GM12878 (cell line): Measurements from ENCODE around the gene HOXB6. TPM values are rescaled to one million over a fixed set of nuclear protein-coding genes. Genes with fewer than 3 reads are reported as not detected.

ENCODE experiments used
- ATAC-seq: fragments of 200-7000 bp; cut with Tn5 transposase; 3 replicates; pipeline ENCODE4 v1.9.1; 2020; ENCODE audit warnings: mild to moderate bottlenecking, moderate library complexity
- BruUV-seq: library from RNA; stranded (reverse); fragments of 400-500 nt; replicated peaks from 2 replicates; lab custom pipeline; 2021; lab: Mats Ljungman, UMichigan
- CTCF ChIA-PET: fragments of 300-600 bp; sonication (Branson Sonifier 250); formaldehyde crosslinking; extraction: SDS; loops from one replicate; lab custom pipeline; 2021; ENCODE audit warnings: inconsistent platforms; lab: Yijun Ruan, JAX
- POLR2A ChIA-PET: fragments of 350-600 bp; formaldehyde crosslinking; extraction: SDS; loops from one replicate; lab custom pipeline; 2021; ENCODE audit warnings: inconsistent platforms; lab: Charles Lee
- RAD21 ChIA-PET: fragments of 300-600 bp; sonication (Branson Sonifier 250); formaldehyde crosslinking; loops from one replicate; lab custom pipeline; 2023; ENCODE audit warnings: antibody characterized with exemption; ENCODE audit not compliant: unreplicated experiment; lab: Charles Lee
- SMC1A ChIA-PET: fragments of 300-600 bp; sonication (Branson Sonifier 250); formaldehyde crosslinking; loops from one replicate; lab custom pipeline; 2023; ENCODE audit not compliant: unreplicated experiment, uncharacterized antibody; lab: Charles Lee
- DNase-seq: peaks from one replicate; pipeline ENCODE4 v3.0.0-alpha.2; 2011; ENCODE audit warnings: low read depth, low spot score
- FAIRE-seq: peaks from 3 replicates; lab custom pipeline; 2011; peaks lifted over from hg19 to GRCh38; lab: Jason Lieb, UNC
- H2AFZ ChIP-seq: 2 replicates; pipeline ENCODE4 v1.6.0; 2011; ENCODE audit warnings: low read depth, low read length, control low read depth; ENCODE audit not compliant: control insufficient read depth
- H3K27ac ChIP-seq: 2 replicates; pipeline ENCODE4 v1.5.1; 2011; ENCODE audit warnings: control low read depth; ENCODE audit not compliant: control insufficient read depth, insufficient read depth
- H3K27me3 ChIP-seq, 2 experiments: replicated peaks in 1 of 2; 2 replicates each; pipeline versions ENCODE4 v1.6.0 to v1.6.1; 2011; ENCODE audit warnings: low read length in 1 of 2; ENCODE audit not compliant: control insufficient read depth in 2 of 2, insufficient read depth in 2 of 2
- H3K36me3 ChIP-seq, 2 experiments: 2 replicates each; pipeline ENCODE4 v1.5.1; 2011; ENCODE audit warnings: low read length in 1 of 2; ENCODE audit not compliant: control insufficient read depth in 2 of 2, insufficient read depth in 2 of 2
- H3K4me1 ChIP-seq: 2 replicates; pipeline ENCODE4 v1.6.1; 2011; ENCODE audit warnings: mild to moderate bottlenecking, low read length, moderate library complexity, mixed read lengths; ENCODE audit not compliant: control insufficient read depth, insufficient read depth
- H3K4me2 ChIP-seq: 2 replicates; pipeline ENCODE4 v1.6.0; 2011; ENCODE audit warnings: control low read depth; ENCODE audit not compliant: control insufficient read depth, insufficient read depth
- H3K4me3 ChIP-seq: fragments of 200-600 bp; sonication (generic); 2 replicates; pipeline ENCODE4 v1.5.1; 2016
- H3K79me2 ChIP-seq: 2 replicates; pipeline ENCODE4 v1.6.0; 2011; ENCODE audit warnings: low read length; ENCODE audit not compliant: control insufficient read depth, insufficient read depth
- H3K9ac ChIP-seq: 2 replicates; pipeline ENCODE4 v1.8.0; 2011; ENCODE audit warnings: low read length, control low read depth, mixed read lengths; ENCODE audit not compliant: control insufficient read depth, insufficient read depth
- H3K9me3 ChIP-seq: replicated peaks from 3 replicates; pipeline ENCODE4 v1.5.1; 2011; ENCODE audit warnings: mild to moderate bottlenecking, low read length; ENCODE audit not compliant: control insufficient read depth, insufficient read depth
- H4K20me1 ChIP-seq: 2 replicates; pipeline ENCODE4 v1.6.0; 2011; ENCODE audit not compliant: control insufficient read depth, insufficient read depth
- CBFB ChIP-seq: IDR thresholded peaks from 2 replicates; pipeline ENCODE4 v1.6.1; 2016; ENCODE audit warnings: antibody characterized with exemption, low read depth
- EZH2 ChIP-seq: IDR thresholded peaks from 2 replicates; pipeline ENCODE4 v1.6.1; 2012; ENCODE audit warnings: low read depth, mild to moderate bottlenecking, control low read depth, inconsistent platforms, low read length, borderline replicate concordance; ENCODE audit not compliant: control insufficient read depth
- GATAD2B ChIP-seq: fragments of 450-650 bp; conservative IDR thresholded peaks from 2 replicates; pipeline ENCODE4 v1.6.1; 2017; ENCODE audit warnings: low read depth, mild to moderate bottlenecking, moderate library complexity
- POLR2A ChIP-seq: IDR thresholded peaks from 2 replicates; pipeline ENCODE4 v1.6.1; 2011; ENCODE audit warnings: low read depth, mild to moderate bottlenecking, low read length
- RAD51 ChIP-seq: fragments of 450-650 bp; IDR thresholded peaks from 2 replicates; pipeline ENCODE4 v1.6.1; 2016; ENCODE audit warnings: moderate library complexity, mild to moderate bottlenecking, inconsistent platforms
- RBBP5 ChIP-seq: fragments of 200-600 bp; sonication (generic); conservative IDR thresholded peaks from 2 replicates; pipeline ENCODE4 v1.6.1; 2016
- RFX5 ChIP-seq: IDR thresholded peaks from 2 replicates; pipeline ENCODE4 v1.6.1; 2011; ENCODE audit warnings: low read depth, low read length, improper control_type of control experiment
- SMAD1 ChIP-seq: fragments of 450-650 bp; IDR thresholded peaks from 2 replicates; pipeline ENCODE4 v1.6.1; 2018; ENCODE audit warnings: mild to moderate bottlenecking, low read depth; ENCODE audit not compliant: partially characterized antibody
- ZNF687 ChIP-seq: fragments of 450-650 bp; IDR thresholded peaks from 2 replicates; pipeline ENCODE4 v1.6.1; 2017; ENCODE audit warnings: mild to moderate bottlenecking, moderate library complexity
- WGBS: methylation state at CpG from one replicate; pipeline ENCODE4 v1.1.6; 2016; ENCODE audit warnings: low lambda C conversion rate; ENCODE audit not compliant: insufficient replicate concordance, insufficient coverage; ENCODE audit errors: missing lambda C conversion rate; 5-methylcytosine and 5-hydroxymethylcytosine counted together
- in situ Hi-C: fragments of 300-500 bp; cut with MboI; formaldehyde crosslinking; loops from 9 replicates; pipeline ENCODE4 v1.14.3; 2018; ENCODE audit warnings: mixed read lengths
- intact Hi-C: fragments of 100-400 bp; cut with micrococcal nuclease; formaldehyde crosslinking; loops from one replicate; pipeline ENCODE4 v1.14.2; 2022; ENCODE audit not compliant: unreplicated experiment
- polyA plus RNA-seq, 11 experiments: library from polyadenylated mRNA; depleted of rRNA in 4 of 11; unstranded in 6 of 11; stranded (reverse) in 5 of 11; fragments of >200 nt; fragmentation: Nextera tagmentation in 4 of 11; fragmentation: Illumina TruSeq in 1 of 11; extraction: Ambion mirVana in 4 of 11; extraction: Trizol in 1 of 11; gene quantifications; 1 replicate in 1 of 11; 2 replicates in 10 of 11; pipeline versions ENCODE4 v1.2.1 to v1.2.3, GENCODE V29; 2011 to 2016; ENCODE audit warnings: inconsistent platforms in 2 of 11, missing spikeins in 2 of 11, low read depth in 1 of 11
- total RNA-seq, 4 experiments: library from RNA; depleted of rRNA in 3 of 4; stranded (reverse); fragments of >200 nt in 3 of 4; fragmentation: Illumina TruSeq in 1 of 4; extraction: Trizol in 1 of 4; gene quantifications; 2 replicates each; pipeline versions ENCODE4 v1.2.1 to v1.2.3, GENCODE V29; 2013 to 2021
- TF ChIP-seq, protein P1 (sequence below): IDR thresholded peaks from 2 replicates; pipeline ENCODE4 v1.6.1; 2012; ENCODE audit warnings: low read depth, low read length, improper control_type of control experiment
- TF ChIP-seq, protein P2 (sequence below): IDR thresholded peaks from 2 replicates; pipeline ENCODE4 v1.6.1; 2012; ENCODE audit warnings: improper control_type of control experiment, low read depth, low read length; ENCODE audit not compliant: insufficient replicate concordance

Gene HOXB6
- total and polyA plus RNA-seq, 10 of the 15 experiments (the other 5 are each of a cell fraction or from before 2014, with no cell fraction given): 0.04 to 0.51 (median 0.09) TPM; not detected in 2

- FAIRE-seq: no peak
- Histone ChIP-seq H2AFZ (no peak overlapping the region), H3K4me1 (no peaks in the 10 kb centered on the region), H4K20me1 (no peaks in the 10 kb centered on the region), H3K79me2 (no peaks in the 10 kb centered on the region), H3K9me3 (no peaks in the 10 kb centered on the region), H3K36me3 (no peaks in the 10 kb centered on the region; a peak in 1 of 4 replicates), H3K4me2 (no peak overlapping the region), H3K27ac (no peak overlapping the region), H3K4me3 (no peak overlapping the region), H3K27me3 (peaks cover 35 to 51% of the 10 kb centered on the region in 2 experiments), H3K9ac (no peak overlapping the region)
- intact Hi-C loops (no loop called here), in situ Hi-C loops (loop anchor here (10.0 kb wide), 1 partner anchor 779 kb away; the partner anchor contains the start of gene SCRN2)
- ChIA-PET CTCF (interaction anchor here (0.8 to 3.7 kb wide), 5 partner anchors 9 to 543 kb away, joined by 3 to 15 read pairs (median 5); no protein-coding TSS in a partner anchor), RAD21 (interaction anchor here (1.0 to 1.6 kb wide), 2 partner anchors 14 to 512 kb away, joined by 3 to 4 read pairs; no protein-coding TSS in a partner anchor), SMC1A (no interaction called here), POLR2A (interaction anchor here (1.8 kb wide), 1 partner anchor 14 kb away, joined by 5 read pairs; no protein-coding TSS in a partner anchor)
- no TSS peak for BruUV-seq
- ATAC-seq: no peak
- no peak for DNase-seq
- TF ChIP-seq SMAD1: no peak
- no peak for TF ChIP-seq RAD51
- no peak for TF ChIP-seq ZNF687
- no peak for TF ChIP-seq POLR2A
- TF ChIP-seq RBBP5: no peak
- TF ChIP-seq, protein P1, sequence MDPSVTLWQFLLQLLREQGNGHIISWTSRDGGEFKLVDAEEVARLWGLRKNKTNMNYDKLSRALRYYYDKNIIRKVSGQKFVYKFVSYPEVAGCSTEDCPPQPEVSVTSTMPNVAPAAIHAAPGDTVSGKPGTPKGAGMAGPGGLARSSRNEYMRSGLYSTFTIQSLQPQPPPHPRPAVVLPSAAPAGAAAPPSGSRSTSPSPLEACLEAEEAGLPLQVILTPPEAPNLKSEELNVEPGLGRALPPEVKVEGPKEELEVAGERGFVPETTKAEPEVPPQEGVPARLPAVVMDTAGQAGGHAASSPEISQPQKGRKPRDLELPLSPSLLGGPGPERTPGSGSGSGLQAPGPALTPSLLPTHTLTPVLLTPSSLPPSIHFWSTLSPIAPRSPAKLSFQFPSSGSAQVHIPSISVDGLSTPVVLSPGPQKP: no peak
- TF ChIP-seq CBFB: no peak
- TF ChIP-seq, protein P2, sequence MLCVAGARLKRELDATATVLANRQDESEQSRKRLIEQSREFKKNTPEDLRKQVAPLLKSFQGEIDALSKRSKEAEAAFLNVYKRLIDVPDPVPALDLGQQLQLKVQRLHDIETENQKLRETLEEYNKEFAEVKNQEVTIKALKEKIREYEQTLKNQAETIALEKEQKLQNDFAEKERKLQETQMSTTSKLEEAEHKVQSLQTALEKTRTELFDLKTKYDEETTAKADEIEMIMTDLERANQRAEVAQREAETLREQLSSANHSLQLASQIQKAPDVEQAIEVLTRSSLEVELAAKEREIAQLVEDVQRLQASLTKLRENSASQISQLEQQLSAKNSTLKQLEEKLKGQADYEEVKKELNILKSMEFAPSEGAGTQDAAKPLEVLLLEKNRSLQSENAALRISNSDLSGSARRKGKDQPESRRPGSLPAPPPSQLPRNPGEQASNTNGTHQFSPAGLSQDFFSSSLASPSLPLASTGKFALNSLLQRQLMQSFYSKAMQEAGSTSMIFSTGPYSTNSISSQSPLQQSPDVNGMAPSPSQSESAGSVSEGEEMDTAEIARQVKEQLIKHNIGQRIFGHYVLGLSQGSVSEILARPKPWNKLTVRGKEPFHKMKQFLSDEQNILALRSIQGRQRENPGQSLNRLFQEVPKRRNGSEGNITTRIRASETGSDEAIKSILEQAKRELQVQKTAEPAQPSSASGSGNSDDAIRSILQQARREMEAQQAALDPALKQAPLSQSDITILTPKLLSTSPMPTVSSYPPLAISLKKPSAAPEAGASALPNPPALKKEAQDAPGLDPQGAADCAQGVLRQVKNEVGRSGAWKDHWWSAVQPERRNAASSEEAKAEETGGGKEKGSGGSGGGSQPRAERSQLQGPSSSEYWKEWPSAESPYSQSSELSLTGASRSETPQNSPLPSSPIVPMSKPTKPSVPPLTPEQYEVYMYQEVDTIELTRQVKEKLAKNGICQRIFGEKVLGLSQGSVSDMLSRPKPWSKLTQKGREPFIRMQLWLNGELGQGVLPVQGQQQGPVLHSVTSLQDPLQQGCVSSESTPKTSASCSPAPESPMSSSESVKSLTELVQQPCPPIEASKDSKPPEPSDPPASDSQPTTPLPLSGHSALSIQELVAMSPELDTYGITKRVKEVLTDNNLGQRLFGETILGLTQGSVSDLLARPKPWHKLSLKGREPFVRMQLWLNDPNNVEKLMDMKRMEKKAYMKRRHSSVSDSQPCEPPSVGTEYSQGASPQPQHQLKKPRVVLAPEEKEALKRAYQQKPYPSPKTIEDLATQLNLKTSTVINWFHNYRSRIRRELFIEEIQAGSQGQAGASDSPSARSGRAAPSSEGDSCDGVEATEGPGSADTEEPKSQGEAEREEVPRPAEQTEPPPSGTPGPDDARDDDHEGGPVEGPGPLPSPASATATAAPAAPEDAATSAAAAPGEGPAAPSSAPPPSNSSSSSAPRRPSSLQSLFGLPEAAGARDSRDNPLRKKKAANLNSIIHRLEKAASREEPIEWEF: no peak
- no peak for TF ChIP-seq GATAD2B
- no peak for TF ChIP-seq EZH2
- TF ChIP-seq RFX5: no peak
- 36% methylated on average over 4 of the region's 4 CpGs for WGBS
Observed at GRCh38 chr17:48623583-48623982, 18.8 kb upstream of the HOXB6 start.
